HL-60 (cell line): ENCODE results near the gene LSAMP.

Experiments
- CTCF ChIP-seq: IDR thresholded peaks from one replicate; pipeline ENCODE4 v1.5.1; 2011; ENCODE audit warnings: low read length, control low read depth, inconsistent platforms; ENCODE audit not compliant: insufficient read depth
- GABPA ChIP-seq: IDR thresholded peaks from 2 replicates; pipeline ENCODE4 v1.6.1; 2012; ENCODE audit warnings: low read depth
- POLR2AphosphoS5 ChIP-seq: IDR thresholded peaks from 2 replicates; pipeline ENCODE4 v1.6.1; 2012; ENCODE audit warnings: low read depth
- REST ChIP-seq: IDR thresholded peaks from 2 replicates; pipeline ENCODE4 v1.6.1; 2012; ENCODE audit warnings: low read depth; ENCODE audit not compliant: insufficient replicate concordance
- SPI1 ChIP-seq: IDR thresholded peaks from 2 replicates; pipeline ENCODE4 v1.6.1; 2012; ENCODE audit warnings: low read depth, mild to moderate bottlenecking, borderline replicate concordance

GRCh38 chr3:116426036-116426435, 19.3 kb downstream of the LSAMP start:
- TF ChIP-seq CTCF, result no peak
- no peak for TF ChIP-seq GABPA
- no peak for TF ChIP-seq POLR2AphosphoS5
- TF ChIP-seq REST, result no peak
- no peak for TF ChIP-seq SPI1
